Measurements from ENCODE around the gene GDF3. TPM values are rescaled to one million over a fixed set of nuclear protein-coding genes. Genes with fewer than 3 reads are reported as not detected.

GDF3 gene
- total RNA-seq, 4 donors from 2014 or later: not detected

- no peaks in the 10 kb centered on the region for H3K27me3 ChIP-seq
- no peaks in the 10 kb centered on the region for H3K4me1 ChIP-seq
- no peaks in the 10 kb centered on the region for H3K9me3 ChIP-seq
- no peaks in the 10 kb centered on the region for H3K36me3 ChIP-seq
- DNase-seq: no peak
- H3K4me3 ChIP-seq: no peak overlapping the region
- in situ Hi-C loops (cut with MboI; ENCODE audit: low sequenced_read_pairs in 4 of 4): no loop called here
- intact Hi-C loops (cut with DNase I; ENCODE audit: low total_unique reads): no loop called here
- TF ChIP-seq POLR2A (IDR thresholded peaks at IDR 0.05) (no peak), CTCF (IDR thresholded peaks at IDR 0.05 in 4 of 5, conservative IDR thresholded peaks at IDR 0.05 in 1 of 5) (no peak)
- H3K27ac ChIP-seq: no peak overlapping the region
- no peak for ATAC-seq
Measured at GRCh38 chr12:7723926-7724325, 28.4 kb upstream of the GDF3 start.

GRCh38 chr12:7719946-7720730 lies 24.6 kb upstream of the GDF3 start:
- Histone ChIP-seq H3K4me1 (no peaks in the 10 kb centered on the region), H3K4me3 (no peak overlapping the region), H3K27me3 (no peaks in the 10 kb centered on the region), H3K36me3 (no peaks in the 10 kb centered on the region), H3K9me3 (no peaks in the 10 kb centered on the region), H3K27ac (no peak overlapping the region)
- DNase-seq: no peak
- TF ChIP-seq POLR2A (IDR thresholded peaks at IDR 0.05): no peak
- no peak for TF ChIP-seq CTCF (IDR thresholded peaks at IDR 0.05 in 4 of 5, conservative IDR thresholded peaks at IDR 0.05 in 1 of 5)
- intact Hi-C loops (cut with DNase I; ENCODE audit: low total_unique reads): no loop called here
- in situ Hi-C loops (cut with MboI; ENCODE audit: low sequenced_read_pairs in 4 of 4): no loop called here
- ATAC-seq: no peak

- Histone ChIP-seq H3K27ac (no peak overlapping the region), H3K9me3 (no peaks in the 10 kb centered on the region), H3K27me3 (no peaks in the 10 kb centered on the region), H3K4me1 (no peaks in the 10 kb centered on the region), H3K4me3 (no peak overlapping the region), H3K36me3 (no peaks in the 10 kb centered on the region)
- in situ Hi-C loops (cut with MboI; ENCODE audit: low sequenced_read_pairs in 4 of 4): no loop called here
- ATAC-seq (no peak), DNase-seq (no peak)
- intact Hi-C loops (cut with DNase I; ENCODE audit: low total_unique reads): no loop called here
- TF ChIP-seq CTCF (IDR thresholded peaks at IDR 0.05 in 4 of 5, conservative IDR thresholded peaks at IDR 0.05 in 1 of 5) (no peak), POLR2A (IDR thresholded peaks at IDR 0.05) (no peak)
Measured at GRCh38 chr12:7716381-7716780, 20.8 kb upstream of the GDF3 start.

DNA sequence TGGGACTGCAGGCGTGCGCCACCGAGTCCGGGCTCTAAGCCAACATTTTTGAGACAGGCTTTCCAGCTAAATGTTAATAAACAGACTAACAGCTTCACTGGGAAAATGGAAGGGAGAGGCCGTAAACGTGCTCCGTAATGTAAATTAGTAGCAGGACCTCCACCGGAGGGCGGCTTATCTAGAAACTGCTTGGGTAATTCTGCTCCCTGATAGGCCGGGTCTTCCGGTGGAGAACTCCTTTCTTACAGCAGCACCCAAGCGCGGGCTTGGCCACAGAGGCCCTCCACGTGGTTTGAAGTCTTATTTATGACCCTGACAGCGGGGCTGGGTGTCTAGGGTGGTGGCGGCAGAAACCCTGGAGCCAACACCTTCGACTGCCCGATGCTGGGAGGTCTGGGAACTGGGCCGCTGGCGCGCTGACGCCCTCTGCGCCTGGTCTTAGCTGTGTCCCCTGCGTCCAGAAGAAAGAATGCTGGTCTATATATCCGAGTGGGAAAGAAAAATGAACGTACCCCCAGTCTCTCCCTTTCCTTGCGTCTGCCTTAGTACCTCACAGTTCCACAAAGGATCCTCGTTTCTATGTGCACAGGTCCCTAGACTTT lies 17.4 kb upstream of the GDF3 start:
- no peaks in the 10 kb centered on the region for H3K27me3 ChIP-seq
- no peak for TF ChIP-seq CTCF (IDR thresholded peaks at IDR 0.05 in 4 of 5, conservative IDR thresholded peaks at IDR 0.05 in 1 of 5)
- no peak for TF ChIP-seq POLR2A (IDR thresholded peaks at IDR 0.05)
- in situ Hi-C loops (cut with MboI; ENCODE audit: low sequenced_read_pairs in 4 of 4): no loop called here
- H3K4me1 ChIP-seq: no peaks in the 10 kb centered on the region
- no peak overlapping the region for H3K27ac ChIP-seq
- H3K4me3 ChIP-seq: no peak overlapping the region
- intact Hi-C loops (cut with DNase I; ENCODE audit: low total_unique reads): no loop called here
- DNase-seq: no peak
- H3K36me3 ChIP-seq: no peaks in the 10 kb centered on the region
- no peak for ATAC-seq
- H3K9me3 ChIP-seq: no peaks in the 10 kb centered on the region

All from gastrocnemius medialis (tissue), 4 donors.